ENCODE data around the gene ICOS.

GRCh38 chr2:203889542-203889941 is 47.0 kb upstream of the ICOS start:
- TF ChIP-seq EZH2 (IDR thresholded peaks at IDR 0.05; ENCODE audit: low read length, missing control alignments) (no peak), CTCF (conservative IDR thresholded peaks at IDR 0.05 in 1 of 2, IDR thresholded peaks at IDR 0.05 in 1 of 2; ENCODE audit: low read depth in 1 of 2, low read length in 2 of 2) (no peak)

Measured in fibroblast of lung (primary cell).